Stimulated activated naive CD4-positive, alpha-beta T cell treated with Interleukin-2 at 50 U/mL for 16 hours (primary cell): Measurements from ENCODE around the gene MRPL48.

Experiments used
- DNase-seq: peaks from one replicate; lab custom pipeline; 2025; lab: John Stamatoyannopoulos, UW

MRPL48 gene

GRCh38 chr11:73893041-73893440 is 105.4 kb downstream of the MRPL48 start:
- no peak for DNase-seq

GRCh38 chr11:73894725-73895335 is 107.2 kb downstream of the MRPL48 start:
- DNase-seq: no peak

- no peak for DNase-seq
Observed at GRCh38 chr11:73902303-73902702, 114.6 kb downstream of the MRPL48 start.

- DNase-seq: peak; percentile 4
Observed at GRCh38 chr11:73907191-73907590, 119.5 kb downstream of the MRPL48 start.

- no peak for DNase-seq
Observed at GRCh38 chr11:73912026-73912425, 124.4 kb downstream of the MRPL48 start.

- DNase-seq: no peak
Observed at GRCh38 chr11:73913472-73913871, 125.8 kb downstream of the MRPL48 start.

- DNase-seq: no peak
Observed at GRCh38 chr11:73914284-73914683, 126.6 kb downstream of the MRPL48 start.
